Astrocyte of the spinal cord (primary cell): Measurements from ENCODE around the gene ULK4.

Experiments used
- DNase-seq: peaks from one replicate; pipeline ENCODE4 v3.0.0; 2011; ENCODE audit warnings: low read depth, low spot score
- H3K4me3 ChIP-seq: 2 replicates; pipeline ENCODE4 v1.5.1; 2011; ENCODE audit warnings: low read depth, mild to moderate bottlenecking, low read length, moderate library complexity
- in situ Hi-C: cut with HindIII; loops from 2 replicates; pipeline ENCODE4 v1.10.0; 2017; ENCODE audit warnings: low sequenced_read_pairs
- TF ChIP-seq, protein P1 (sequence below): IDR thresholded peaks from 2 replicates; pipeline ENCODE4 v1.5.1; 2012; ENCODE audit warnings: low read depth, mild to moderate bottlenecking, low read length, inconsistent platforms

The ULK4 gene

DNA sequence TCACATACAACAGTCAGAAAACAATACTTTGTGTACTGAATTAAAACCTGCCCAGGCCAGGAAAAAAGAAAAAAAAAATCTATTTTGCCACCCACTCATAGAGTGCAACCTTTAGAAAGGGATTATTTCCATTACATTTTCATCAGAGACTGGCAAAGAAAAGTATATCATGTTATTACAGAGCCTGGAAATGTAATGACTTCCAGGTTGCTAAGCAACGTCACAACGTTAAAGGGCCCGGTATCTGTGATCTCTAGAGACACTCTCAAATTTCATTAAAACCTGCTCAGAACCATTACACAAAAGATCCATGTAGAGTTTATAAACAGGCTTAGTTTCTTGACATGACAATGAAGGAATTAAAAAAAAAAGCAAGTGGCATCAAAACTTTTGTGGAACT lies 592.1 kb downstream of the ULK4 start:
- H3K4me3 ChIP-seq = no peak overlapping the region
- DNase-seq = peak; percentile 14
- in situ Hi-C loops = no loop called here
- TF ChIP-seq, protein P1, sequence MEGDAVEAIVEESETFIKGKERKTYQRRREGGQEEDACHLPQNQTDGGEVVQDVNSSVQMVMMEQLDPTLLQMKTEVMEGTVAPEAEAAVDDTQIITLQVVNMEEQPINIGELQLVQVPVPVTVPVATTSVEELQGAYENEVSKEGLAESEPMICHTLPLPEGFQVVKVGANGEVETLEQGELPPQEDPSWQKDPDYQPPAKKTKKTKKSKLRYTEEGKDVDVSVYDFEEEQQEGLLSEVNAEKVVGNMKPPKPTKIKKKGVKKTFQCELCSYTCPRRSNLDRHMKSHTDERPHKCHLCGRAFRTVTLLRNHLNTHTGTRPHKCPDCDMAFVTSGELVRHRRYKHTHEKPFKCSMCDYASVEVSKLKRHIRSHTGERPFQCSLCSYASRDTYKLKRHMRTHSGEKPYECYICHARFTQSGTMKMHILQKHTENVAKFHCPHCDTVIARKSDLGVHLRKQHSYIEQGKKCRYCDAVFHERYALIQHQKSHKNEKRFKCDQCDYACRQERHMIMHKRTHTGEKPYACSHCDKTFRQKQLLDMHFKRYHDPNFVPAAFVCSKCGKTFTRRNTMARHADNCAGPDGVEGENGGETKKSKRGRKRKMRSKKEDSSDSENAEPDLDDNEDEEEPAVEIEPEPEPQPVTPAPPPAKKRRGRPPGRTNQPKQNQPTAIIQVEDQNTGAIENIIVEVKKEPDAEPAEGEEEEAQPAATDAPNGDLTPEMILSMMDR = no peak

DNA sequence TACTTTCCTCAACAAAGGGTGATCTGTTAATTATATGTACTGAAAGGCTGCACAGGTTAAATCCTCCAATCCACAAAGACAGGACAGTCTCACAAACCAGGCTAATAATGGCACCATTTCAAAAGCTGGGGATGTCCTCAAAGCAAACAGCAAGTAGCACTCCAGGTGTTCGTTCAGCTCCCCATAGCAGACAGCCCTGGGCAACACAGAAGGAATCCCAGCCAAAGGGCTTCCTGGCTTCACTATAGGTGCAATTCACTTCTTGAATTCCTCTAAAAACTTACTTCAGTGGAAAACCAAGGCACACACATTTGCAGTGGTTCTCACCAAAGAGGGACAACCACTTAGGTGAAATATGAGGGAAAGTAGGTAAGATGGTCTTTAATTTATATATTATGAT lies 595.9 kb downstream of the ULK4 start:
- no peak overlapping the region for H3K4me3 ChIP-seq
- TF ChIP-seq, protein P1 = no peak
- DNase-seq = no peak
- in situ Hi-C loops = no loop called here

DNA sequence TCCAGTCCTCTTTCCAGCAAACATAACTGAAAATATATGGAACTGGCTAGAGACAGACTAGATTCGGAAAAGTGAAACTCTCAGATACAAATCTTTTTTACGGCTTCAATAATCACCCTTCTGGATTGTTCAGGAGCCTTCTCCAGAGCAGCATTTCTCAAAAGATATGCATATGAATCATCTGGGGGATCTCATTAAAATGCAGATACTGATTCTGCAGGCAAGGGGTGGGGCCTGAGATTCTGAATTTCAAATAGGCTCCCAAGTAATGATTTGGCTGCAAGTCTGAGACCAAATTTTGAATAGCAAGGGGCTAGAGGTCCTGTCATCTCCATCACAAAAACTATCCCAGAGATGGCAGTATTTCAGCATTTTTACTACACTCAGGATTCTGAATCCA lies 597.2 kb downstream of the ULK4 start:
- H3K4me3 ChIP-seq = no peak overlapping the region
- DNase-seq = no peak
- TF ChIP-seq, protein P1 = no peak
- in situ Hi-C loops = no loop called here

DNA sequence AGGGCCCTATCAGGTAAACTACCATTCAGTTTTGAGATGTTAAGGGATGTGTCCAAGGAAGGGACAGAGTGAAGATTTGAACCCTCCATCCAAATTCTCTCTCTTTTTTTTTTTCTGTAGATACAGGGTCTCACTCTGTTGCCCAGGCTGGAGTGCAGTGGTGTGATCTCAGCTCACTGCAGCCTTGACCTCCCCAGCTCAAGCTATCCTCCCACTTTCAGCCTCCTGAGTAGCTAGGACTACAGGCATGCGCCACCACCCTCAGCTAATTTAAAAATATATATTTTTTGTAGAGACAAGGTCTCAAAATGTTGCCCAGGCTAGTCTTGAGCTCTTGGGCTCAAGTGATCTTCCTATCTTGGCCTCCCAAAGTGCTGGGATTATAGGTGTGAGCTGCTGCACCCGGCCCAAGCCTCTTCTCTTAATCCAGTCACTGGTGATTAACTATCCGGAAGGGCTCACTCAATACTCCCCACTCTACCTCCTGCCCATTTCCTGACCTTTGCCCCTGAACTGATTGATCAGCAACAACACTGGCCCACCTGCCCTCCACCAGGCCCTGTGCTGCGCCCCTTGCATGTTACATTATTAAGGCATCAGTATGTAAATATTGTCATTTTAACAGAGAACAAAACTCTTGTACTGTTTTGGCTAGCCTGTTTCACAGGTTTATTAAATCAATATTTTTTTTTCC lies 597.9 kb downstream of the ULK4 start:
- in situ Hi-C loops = no loop called here
- H3K4me3 ChIP-seq = no peak overlapping the region
- TF ChIP-seq, protein P1 = no peak
- DNase-seq = no peak

DNA sequence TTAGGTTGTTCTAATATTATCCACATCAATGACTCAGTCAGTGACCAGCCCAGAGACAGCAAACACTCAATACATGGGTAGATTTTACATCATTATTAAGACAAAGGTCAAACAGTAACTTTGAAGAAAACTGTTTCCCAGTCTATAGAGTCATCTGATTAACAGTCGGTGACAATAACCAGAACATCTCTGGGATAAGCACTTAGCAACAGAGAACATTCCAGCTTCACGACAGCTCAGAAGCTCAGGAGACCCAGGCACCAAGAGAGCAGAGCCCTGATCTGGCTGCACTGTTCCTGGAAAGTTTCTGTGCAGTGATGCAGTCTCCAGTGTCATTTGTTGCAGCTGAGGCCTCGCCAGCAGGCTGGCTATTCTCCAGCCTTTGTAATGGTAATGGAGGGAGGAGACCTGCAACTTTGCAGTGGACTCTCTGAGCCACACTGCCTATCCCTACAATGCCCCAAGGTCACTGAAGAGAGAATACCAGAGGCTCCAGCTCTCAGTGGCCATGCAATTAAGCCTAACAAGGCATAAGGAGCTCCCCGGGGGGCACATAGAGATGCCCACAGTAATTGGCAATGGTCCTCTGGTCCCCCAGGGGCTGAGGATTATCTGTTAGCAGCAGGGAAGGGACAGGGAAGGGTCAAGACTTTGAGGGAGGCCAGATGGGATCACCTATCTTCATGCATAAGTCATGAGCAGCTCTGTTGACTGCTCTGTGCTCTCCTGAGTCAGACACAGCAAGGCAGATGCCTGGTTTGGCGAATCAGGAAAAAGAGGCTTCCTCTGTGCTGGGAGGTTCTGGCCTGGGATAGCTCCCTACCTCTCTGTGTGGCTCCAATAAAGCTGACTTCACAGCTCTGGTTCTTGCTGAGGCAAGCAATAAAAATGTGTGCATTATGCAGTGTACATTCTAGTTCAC lies 599.0 kb downstream of the ULK4 start:
- DNase-seq = peak; percentile 14
- TF ChIP-seq, protein P1 = no peak
- no peak overlapping the region for H3K4me3 ChIP-seq
- in situ Hi-C loops = no loop called here

DNA sequence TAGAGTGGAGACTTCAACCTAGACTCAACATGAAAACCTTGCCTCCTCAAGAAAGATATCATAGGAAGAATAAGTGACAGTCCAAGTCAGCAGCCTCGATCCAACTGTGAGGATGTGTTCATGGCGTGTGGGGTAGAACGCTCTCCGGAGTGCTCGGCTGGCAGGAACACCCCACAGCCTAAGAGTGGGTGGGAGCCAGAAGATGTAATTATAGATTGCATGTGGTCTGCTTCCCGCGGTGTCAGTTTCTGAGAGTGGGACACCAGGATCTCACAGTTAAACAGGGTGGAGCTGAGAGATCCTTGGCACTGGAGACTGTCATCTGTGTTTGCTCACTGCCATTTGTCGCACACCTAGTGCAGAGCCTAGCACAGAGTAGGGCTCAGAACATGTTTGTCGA lies 604.6 kb downstream of the ULK4 start:
- no peak for DNase-seq
- in situ Hi-C loops = no loop called here
- TF ChIP-seq, protein P1 = no peak
- H3K4me3 ChIP-seq = no peak overlapping the region
